Dedifferentiated amniotic fluid mesenchymal stem cell (primary cell): ENCODE results near the gene ARHGEF26.

Experiments
- DNase-seq: peaks from one replicate; pipeline ENCODE4 v3.0.0-alpha.2; 2016; ENCODE audit errors: extremely low spot score

ARHGEF26 gene

GRCh38 chr3:154251610-154252009, 130.4 kb downstream of the ARHGEF26 start:
- DNase-seq: no peak

- DNase-seq: peak; percentile 80
Observed at GRCh38 chr3:154252759-154253638, 131.8 kb downstream of the ARHGEF26 start.

DNA sequence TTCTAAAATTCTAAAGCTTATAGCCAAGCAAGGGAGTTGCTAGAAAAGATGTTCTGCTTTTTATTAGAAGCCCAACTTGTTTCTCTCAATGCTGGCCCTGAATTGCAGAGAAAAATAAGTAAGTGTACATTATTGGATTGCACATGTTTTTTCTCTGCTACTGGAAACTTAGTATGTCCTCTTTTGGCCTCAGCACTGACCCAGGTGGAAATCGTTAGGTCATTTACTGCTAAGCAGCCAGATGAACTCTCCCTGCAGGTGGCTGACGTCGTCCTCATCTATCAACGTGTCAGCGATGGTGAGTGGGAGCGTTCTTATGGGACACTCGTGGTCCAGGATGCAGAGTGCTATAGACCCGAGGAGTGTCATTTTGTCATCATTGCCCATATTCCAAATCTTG, 133.3 kb downstream of the ARHGEF26 start:
- DNase-seq: no peak

DNA sequence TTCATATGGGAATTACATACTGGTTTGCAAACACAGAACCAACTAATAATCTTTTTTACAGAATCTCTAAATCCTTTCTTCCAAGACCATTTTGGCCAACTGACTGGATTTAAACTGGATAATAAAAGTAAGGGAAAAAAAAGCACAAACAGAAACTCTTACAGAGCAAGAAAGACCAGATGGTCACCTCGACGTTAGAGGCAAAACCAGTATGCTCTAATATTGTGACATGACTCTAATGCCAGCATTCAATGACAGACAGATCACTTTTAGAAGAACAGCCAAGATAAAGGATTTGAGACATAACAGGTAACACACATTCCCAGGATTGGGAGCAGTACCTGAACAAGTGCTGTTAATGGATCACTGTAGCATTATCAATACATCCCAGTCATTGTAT, 152.2 kb downstream of the ARHGEF26 start:
- DNase-seq: no peak

GRCh38 chr3:154274348-154274747, 153.2 kb downstream of the ARHGEF26 start:
- DNase-seq: no peak

DNA sequence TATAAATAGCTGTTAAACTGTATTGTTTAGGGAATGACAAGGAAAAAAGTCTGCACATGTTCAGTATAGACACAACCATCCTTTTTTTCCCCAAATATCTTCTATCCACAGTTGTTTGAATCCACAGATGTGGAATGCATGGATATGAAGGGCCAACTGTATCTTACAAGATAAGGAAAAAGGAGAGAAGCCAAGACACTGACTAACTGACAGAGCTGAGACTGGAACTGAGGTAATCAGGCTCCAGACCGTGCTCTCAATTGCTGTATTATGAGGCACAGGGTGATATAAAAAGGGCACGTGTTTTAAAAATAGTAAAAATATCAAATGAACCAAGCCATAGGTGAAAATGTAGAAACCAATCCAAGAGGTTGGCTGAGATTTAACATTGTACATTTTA, 154.1 kb downstream of the ARHGEF26 start:
- DNase-seq: no peak

- DNase-seq: no peak
Observed at GRCh38 chr3:154275965-154276364, 154.8 kb downstream of the ARHGEF26 start.

DNA sequence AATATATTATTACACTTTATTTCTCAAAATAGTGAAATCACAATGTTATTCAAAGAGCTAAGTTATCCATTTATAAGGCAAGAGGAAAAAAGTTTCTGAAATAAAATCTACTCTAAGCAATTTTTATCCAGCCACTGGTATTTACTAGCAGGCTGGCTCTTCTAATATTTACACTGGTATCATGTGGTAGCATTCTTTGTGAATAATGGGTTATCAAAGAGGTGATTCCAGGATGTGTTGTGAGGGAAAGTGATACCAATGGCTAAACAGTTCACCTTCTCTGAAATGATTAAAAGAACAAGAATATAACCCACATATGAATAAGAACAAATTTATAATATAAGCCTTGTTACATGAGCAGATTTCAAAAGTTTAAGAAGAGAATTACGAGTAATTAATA, 159.0 kb downstream of the ARHGEF26 start:
- no peak for DNase-seq

- no peak for DNase-seq
Observed at GRCh38 chr3:154285221-154285620, 164.0 kb downstream of the ARHGEF26 start.

DNA sequence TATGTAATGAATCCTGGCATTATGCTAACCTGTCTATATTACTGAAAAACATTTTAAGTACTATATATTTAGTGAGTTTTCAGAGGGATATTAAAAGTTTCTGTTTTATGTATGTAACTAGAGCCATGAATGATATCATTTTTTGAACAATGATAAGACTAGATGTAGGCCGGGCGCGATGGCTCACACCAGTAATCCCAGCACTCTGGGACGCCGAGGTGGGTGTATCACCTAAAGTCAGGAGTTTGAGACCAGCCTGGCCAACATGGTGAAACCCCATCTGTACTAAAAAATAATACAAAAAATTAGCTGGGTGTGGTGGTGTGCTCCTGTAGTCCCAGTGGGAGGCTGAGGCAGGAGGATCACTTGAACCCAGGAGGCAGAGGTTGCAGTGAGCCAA, 169.0 kb downstream of the ARHGEF26 start:
- no peak for DNase-seq

GRCh38 chr3:154294016-154294415, 172.8 kb downstream of the ARHGEF26 start:
- DNase-seq: no peak

GRCh38 chr3:154301561-154301960, 180.4 kb downstream of the ARHGEF26 start:
- no peak for DNase-seq

- DNase-seq: no peak
Observed at GRCh38 chr3:154304116-154304786, 183.1 kb downstream of the ARHGEF26 start.

DNA sequence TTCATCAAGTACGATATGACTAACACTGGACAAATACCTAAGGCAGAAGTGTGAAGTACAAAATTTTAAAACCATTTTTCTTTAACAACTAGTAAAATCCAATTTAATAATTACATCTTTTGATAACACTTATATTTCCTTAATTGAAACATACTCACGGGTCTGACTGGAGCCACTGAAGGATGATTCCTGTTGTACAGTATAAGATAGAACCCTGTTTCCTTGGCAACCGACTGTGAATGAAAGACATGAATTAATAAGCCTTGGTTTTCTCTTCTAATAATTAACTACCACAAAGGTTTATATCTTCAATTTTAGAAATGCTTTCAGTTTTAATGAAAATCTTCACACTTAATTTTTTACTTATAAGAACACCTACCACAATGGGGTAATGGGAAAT, 183.7 kb downstream of the ARHGEF26 start:
- DNase-seq: no peak

DNA sequence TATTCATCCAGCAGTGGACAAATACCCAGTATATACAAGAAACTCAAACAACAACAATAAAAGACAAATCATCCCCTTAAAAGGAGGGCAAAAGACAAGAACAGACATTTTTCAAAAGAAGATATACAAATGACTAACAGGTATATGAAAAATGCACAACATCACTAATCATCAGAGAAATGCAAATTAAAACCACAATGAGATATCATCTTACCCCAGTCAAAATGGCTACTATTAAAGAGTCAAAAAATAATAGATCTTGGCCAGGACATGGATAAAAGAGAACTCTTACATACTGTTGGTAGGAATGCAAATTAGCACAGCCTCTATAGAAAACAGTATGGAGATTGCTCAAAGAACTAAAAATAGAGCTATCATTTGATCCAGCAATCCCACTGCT, 186.2 kb downstream of the ARHGEF26 start:
- no peak for DNase-seq
